ENCODE measurements around the gene HMGA1.

Gene HMGA1

DNA sequence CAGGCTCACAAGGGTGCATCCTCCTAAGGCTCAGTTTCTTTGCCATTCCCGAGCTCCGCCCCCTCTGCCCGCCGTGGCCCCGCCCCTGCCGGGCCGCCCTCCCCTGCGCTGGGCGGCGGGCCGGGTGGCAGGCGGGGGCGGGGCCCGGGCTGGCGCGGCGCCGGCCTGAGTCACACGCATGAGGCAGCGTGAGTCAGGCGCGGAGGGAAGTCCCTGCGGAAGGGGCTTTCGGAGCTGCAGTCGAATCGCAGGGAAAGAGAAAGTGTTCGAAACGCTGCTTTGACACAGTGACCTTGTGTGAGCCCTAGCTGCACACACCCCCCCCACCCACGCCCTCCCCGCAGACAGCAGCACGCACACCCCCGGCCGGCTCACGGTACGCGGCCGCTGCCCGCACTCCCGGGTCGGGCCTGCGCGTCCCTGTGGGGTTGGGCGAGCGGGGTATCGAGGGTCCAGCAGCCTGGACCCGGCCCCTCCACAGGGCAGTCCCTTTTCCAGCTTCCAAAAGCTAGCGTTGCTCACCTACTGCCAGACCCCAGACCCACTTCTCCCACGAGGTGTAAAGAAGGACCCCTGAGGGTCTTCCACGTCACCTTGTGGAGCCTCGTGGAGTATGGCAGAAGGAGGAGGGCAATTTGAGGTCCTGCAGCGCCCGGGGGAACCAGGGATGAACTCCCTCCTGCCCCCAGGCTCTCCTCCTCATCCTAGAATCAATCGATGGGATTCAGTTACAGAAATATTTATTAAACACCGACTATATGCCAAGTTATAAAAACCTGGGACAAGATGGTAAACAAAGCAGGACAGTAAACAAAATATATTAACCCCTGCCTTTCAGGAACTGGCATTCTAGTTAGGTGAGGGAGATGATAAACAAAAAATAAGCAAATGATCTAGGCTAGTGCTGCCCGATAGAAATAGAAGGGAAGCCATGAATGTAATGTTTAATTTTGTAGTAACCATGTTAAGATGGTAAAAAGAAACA lies 12.4 kb upstream of the HMGA1 start:
- peak; percentile 87 for DNase-seq (ENCODE audit: low spot score)

- DNase-seq (ENCODE audit: low spot score), result no peak
These were observed 11.1 kb upstream of the HMGA1 start for GRCh38 chr6:34225551-34225950.

DNA sequence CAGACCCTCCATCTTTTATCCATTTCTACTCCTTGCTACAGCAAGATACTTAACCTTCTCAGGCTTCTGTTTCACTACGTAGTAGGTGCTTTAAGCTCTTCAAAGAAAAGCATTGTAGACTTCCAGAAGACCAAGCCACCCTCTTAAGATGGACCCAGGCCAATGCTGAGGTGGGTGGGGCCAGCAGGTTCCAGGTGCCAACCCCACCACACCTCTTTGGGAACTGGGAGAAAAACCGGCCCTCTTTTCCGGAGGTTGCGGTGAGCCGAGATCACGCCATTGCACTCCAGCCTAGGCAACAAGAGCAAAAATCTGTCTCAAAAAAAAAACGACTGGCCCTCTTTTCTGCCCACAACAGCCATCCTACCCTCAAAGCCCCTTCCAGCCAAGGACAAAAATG lies 10.6 kb upstream of the HMGA1 start:
- no peak for DNase-seq (ENCODE audit: low spot score)

GRCh38 chr6:34226731-34227586 lies 9.7 kb upstream of the HMGA1 start:
- DNase-seq (ENCODE audit: low spot score), result no peak

- no peak for DNase-seq (ENCODE audit: low spot score)
These were observed 8.8 kb upstream of the HMGA1 start for GRCh38 chr6:34227761-34228421.

GRCh38 chr6:34229877-34230276 lies 6.8 kb upstream of the HMGA1 start:
- no peak for DNase-seq (ENCODE audit: low spot score)

GRCh38 chr6:34230653-34231371 lies 5.9 kb upstream of the HMGA1 start:
- DNase-seq (ENCODE audit: low spot score), result no peak

- no peak for DNase-seq (ENCODE audit: low spot score)
These were observed 4.9 kb upstream of the HMGA1 start for GRCh38 chr6:34231566-34232336.

GRCh38 chr6:34232901-34233300 lies 3.8 kb upstream of the HMGA1 start:
- DNase-seq (ENCODE audit: low spot score), result no peak

GRCh38 chr6:34233867-34234266 lies 2.8 kb upstream of the HMGA1 start:
- DNase-seq (ENCODE audit: low spot score), result no peak

GRCh38 chr6:34234667-34235306 lies 1.9 kb upstream of the HMGA1 start:
- DNase-seq (ENCODE audit: low spot score), result no peak

- DNase-seq (ENCODE audit: low spot score), result no peak
These were observed 1.2 kb upstream of the HMGA1 start for GRCh38 chr6:34235307-34236130.

DNA sequence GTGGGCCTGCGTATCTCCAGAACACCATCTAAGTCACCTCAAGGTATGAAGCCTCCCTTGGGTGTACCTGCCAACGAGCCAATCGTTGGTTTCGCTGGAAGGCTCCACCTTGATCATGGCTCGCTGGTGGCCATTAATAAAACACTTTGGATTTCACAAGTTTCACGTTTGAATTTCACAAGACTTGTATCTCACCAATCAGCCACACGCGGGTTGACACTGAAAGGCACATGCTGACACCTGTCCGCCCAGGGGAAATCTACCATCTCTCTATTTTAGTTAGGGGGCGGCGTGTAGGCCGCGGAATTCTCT lies 586 bp upstream of the HMGA1 start:
- no peak for DNase-seq (ENCODE audit: low spot score)

GRCh38 chr6:34237316-34237721 lies 646 bp downstream of the HMGA1 start:
- DNase-seq (ENCODE audit: low spot score), result no peak

GRCh38 chr6:34237722-34238584 lies 1.3 kb downstream of the HMGA1 start:
- peak; percentile 40 for DNase-seq (ENCODE audit: low spot score)

GRCh38 chr6:34238585-34239499 lies 2.2 kb downstream of the HMGA1 start:
- DNase-seq (ENCODE audit: low spot score), result no peak

DNA sequence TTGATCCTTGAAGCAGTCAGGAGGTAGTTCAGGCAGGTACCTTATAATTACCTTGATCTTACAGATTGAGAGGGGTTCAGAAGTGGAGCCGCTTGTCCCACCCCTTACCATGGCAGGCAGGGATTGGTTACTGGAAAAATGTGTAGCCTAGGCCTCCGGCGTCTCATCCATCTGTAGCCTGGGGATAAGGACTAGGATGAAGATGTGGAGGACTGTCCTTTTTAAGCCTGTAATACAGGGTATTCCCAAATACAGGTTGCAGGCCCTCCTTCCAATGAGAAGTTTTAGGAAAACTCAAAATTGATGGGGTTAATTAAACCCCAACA lies 2.8 kb downstream of the HMGA1 start:
- no peak for DNase-seq (ENCODE audit: low spot score)

DNA sequence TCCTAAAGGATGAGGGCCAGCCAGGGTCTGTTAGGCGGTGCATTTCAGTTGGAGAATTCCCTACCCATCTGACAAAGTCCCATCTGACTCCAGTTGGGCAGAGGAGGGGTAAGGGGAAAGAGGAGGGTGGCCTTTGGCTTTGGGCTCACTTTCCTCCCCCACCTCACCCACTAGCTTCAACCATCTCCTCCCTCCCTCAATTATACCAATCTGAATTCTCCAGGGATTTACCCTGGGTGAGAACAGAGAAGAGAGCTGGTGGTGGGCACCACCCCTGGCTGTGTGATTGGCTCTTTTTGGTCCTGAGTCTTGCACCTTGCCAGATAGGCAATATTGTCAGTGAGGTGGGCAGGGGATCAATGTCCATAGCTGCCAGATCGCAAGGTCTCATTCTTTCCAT lies 3.2 kb downstream of the HMGA1 start:
- no peak for DNase-seq (ENCODE audit: low spot score)

Measured in globus pallidus (tissue), 1 donor.